Right renal cortex interstitium (tissue), 3 donors: ENCODE data around the gene P3H3. TPM values are rescaled to one million over a fixed set of nuclear protein-coding genes. Genes with fewer than 3 reads are reported as not detected.

Experiments used
- DNase-seq, 3 donors: peaks; one replicate each; pipeline ENCODE4 v3.0.0-alpha.2; 2013; ENCODE audit warnings: low read depth in 3 of 3, low spot score in 2 of 3
- polyA plus RNA-seq, 3 donors: library from polyadenylated mRNA; unstranded; fragments of 120-200 nt; gene quantifications; one replicate each; pipeline ENCODE4 v1.2.1, GENCODE V29; 2013; ENCODE audit not compliant: insufficient read length in 3 of 3

The P3H3 gene
- polyA plus RNA-seq, 3 donors, result 22.8 to 27.5 (median 24.6) TPM

DNA sequence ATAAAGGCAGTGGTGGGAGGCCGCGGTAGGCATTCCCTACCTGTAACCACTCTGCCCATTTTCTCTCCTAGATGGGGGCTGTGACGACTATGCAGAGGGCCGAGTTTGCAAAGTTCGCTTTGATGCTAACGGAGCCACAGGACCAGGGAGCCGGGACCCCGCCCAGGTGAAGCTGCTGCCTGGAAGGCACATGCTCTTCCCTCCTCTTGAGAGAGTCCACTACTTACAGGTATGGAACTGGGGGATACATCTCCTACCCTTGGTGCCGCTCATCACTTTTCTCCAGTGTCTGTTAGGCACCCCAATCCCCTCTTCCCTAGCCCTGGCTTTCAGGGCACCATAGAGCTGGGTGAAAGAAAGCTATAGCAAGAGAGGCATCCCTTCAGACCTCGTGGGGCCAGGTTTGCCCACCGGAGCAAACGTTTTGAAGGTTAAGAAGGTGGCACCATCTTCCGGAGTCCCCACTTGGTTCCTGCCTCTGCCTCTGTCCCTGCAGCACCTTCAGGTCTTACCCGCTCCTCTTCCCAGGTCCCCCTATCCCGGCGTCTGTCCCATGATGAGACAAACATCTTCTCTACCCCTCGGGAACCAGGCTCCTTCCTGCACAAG lies 2.0 kb upstream of the P3H3 start:
- DNase-seq, result no peak

DNA sequence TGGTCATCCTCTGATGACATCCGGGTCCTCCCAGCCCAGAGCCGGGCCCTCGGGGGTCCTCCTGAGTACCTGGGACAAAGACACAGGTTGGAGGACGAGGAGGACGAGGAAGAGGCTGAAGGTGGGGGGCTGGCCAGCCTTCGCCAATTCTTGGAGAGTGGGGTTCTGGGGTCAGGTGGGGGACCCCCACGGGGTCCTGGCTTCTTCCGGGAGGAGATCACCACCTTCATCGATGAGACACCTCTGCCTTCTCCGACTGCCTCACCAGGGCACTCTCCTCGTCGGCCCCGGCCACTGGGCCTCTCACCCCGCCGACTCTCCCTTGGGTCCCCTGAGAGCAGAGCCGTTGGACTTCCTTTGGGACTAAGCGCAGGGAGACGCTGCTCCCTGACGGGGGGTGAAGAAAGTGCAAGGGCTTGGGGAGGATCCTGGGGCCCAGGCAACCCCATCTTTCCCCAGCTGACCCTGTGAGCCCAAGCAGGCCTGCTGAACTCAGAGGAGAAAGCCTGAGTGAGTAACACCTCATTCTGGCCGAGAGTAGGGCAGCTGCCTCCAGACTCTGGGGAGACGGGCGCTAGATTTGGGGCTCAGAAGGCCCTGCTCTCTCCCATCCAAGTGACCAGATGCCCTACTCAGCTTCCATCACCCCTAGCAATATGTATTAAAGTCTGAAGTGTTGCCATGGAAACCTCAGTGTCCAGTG lies 1.3 kb upstream of the P3H3 start:
- DNase-seq, result no peak

DNA sequence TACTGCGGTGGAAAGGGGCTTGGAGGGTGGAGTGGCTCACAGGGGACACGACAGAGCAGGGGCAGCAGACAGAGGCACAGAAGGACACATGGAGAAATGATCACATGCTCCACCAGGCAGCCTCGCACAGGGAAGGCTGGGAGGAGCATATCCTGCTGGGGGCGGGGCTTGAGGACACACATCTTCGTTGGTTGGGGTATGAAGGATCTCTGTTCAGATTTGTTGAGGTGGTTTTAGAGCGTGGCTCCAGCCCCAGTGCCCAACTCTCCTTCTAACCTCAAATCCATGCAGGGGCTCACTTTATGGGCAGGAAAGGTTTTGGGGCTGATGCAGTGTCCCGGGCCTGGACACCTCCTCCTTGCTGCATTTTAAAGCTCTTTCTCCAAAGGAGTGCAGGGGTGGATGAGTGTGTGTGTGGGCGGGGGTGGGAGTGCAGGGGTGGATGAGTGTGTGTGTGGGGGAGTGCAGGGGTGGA lies 733 bp upstream of the P3H3 start:
- DNase-seq, result peak in 1 of 3 donors; percentile 81

DNA sequence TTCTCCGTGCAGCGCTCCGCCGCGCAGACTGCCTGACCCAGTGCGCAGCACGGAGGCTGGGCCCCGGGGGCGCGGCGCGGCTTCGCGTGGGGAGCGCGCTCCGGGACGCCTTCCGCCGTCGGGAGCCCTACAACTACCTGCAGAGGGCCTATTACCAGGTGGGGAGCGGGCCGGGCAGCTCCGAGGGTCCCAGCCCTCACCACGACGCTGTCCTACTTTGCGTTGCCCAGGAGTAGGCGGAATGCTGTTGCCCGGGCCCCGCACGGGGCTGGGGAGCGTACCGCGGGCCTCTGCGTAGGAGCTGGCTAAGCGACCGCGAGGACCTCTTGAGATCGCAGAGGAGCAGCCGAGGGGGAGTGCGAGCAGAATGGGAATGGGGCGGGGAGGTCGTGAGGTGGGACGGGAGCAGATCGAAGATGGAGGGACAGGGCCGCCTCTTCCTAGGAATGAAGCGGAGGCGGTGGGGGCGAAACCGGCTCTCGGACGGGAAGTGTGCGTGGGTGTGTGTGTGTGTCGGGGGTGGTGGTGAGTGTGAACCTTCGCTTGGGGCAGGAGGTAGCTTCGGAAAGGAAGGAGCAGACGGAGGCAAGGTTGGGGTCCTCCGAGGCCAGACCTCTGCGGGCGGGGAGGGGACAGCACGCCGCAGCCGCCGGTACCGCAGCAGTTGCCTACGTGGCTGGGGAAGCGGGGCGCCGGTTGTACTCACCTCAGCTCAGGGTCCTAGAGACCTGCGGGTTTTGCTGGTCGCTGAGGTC lies 751 bp downstream of the P3H3 start:
- DNase-seq, result peak in 1 of 3 donors; percentile 44

DNA sequence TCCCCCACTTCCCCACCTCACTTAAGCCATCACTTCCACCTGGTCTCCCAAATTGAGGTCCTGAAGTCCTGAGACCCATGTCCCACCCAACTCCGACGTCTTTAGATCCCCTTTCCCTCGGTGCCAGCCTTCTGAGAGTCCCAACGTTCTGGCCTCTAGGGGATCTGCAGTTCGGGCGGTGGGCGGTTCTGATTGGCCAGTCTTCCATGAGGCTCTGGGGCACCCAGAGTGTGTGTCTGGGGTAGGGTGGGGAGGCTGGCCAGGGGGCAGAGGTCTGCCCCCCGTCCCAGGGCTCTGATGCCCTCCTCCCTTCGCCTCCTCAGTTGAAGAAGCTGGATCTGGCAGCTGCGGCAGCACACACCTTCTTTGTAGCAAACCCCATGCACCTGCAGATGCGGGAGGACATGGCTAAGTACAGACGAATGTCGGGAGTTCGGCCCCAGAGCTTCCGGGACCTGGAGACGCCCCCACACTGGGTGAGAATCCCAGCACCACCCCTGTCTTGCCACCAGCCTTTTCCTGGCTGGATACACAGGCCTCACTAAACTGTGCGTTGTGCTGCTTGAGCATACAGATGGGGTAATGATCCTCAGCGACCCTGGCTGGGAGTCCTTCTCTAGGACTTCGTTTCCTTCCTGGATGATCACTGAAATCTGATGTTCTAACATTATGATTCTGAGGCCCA lies 1.5 kb downstream of the P3H3 start:
- no peak for DNase-seq

DNA sequence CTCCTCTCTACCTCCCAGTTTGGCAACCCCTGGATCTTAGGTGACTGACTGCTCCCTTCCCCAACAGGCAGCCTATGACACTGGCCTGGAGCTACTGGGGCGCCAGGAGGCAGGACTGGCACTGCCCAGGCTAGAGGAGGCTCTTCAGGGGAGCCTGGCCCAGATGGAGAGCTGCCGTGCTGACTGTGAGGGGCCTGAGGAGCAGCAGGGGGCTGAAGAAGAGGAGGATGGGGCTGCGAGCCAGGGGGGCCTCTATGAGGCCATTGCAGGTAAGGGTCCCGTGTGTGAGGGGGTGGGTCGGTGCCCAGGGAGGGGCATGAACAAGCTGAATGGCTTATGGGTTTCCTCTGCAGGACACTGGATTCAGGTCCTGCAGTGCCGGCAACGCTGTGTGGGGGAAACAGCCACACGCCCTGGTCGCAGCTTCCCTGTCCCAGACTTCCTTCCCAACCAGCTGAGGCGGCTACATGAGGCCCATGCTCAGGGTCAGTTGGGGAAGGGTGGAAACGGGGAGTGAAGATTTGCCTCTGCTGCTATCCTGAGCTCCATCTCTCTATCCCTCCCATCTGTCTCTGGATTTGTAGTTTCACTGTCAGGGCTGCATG lies 2.2 kb downstream of the P3H3 start:
- no peak for DNase-seq

DNA sequence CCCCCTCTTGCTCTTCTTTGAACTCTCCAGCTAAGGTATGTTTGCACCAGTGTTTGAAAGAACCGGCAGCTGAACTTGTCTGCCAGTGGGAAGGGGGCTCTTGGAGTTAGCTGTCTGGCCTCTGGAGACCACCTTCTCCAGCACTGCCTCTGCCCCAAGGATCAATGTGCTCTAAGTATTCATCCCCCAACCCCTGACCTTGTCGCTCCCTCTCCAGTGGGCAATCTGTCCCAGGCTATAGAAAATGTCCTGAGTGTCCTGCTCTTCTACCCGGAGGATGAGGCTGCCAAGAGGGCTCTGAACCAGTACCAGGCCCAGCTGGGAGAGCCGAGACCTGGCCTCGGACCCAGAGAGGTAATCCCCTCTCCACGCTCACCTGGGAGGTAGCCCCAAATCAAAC lies 2.8 kb downstream of the P3H3 start:
- DNase-seq, result no peak

DNA sequence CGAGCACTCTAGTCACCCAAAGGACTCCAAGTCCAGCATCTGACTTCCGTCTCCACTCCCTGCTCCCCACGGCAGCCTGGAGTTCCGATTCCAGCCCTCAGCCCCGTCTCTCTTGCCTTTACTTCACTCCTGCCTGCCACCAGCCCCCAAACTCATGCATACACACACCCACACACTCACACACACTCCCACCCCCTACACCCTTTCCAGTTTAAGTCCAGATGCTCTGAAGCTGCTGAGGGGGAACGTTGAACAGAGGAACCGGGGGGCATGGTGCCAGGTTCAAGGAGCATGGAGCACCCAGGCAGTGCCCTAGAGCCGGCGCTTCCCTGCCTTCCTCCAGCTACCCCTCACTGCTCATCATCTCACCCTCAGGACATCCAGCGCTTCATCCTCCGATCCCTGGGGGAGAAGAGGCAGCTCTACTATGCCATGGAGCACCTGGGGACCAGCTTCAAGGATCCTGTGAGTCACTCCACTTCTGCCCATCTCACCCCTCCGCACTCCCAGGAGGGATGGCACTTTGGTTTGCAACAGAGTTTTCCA lies 3.3 kb downstream of the P3H3 start:
- DNase-seq, result no peak

DNA sequence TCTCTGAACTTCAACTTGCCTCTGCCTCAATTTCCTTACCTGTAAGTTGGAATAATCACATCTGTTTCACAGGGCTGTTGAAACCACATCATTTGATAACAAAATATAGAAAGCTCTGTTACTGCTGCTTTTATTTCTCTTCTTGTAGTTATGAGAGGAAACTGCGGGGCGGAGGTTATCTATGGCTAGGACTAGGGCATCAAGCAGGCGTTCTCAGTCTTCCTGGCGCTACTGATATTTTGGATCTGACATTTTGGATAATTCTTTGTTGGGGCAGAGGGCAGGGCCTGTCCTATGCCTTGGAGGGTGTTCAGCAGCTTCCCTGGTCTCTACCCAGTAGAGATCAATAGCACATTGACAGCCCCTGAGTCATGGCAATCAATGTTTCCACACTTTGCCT lies 3.9 kb downstream of the P3H3 start:
- DNase-seq, result no peak

DNA sequence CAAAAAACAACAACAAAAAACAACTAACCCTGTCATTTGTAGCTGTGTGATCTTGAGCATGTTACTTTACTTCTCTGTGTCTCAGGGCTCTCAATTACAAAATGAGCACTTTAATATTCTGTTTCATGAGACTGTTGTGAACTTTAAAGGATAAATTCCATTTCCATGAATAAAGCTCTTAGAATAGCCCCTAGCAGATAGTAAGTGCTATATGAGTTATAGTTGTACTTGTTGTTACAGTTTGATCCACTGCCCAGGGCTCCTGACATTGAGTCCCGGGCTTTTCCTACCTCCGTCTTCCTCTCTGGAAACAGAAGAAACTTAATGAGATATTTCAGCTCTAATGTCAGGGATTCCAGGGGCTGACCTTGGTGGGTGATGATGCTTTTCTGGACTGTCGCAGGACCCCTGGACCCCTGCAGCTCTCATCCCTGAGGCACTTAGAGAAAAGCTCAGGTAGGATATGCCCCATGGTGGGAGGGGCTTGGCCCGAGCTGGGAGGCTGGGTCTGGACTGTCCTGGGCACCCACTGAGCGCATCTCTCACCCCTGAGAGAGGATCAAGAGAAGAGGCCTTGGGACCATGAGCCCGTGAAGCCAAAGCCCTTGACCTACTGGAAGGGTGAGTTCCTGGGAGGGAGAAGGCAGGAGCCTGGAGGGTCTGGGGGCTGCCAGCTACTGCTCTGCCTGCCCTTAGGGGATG lies 5.1 kb downstream of the P3H3 start:
- no peak for DNase-seq

DNA sequence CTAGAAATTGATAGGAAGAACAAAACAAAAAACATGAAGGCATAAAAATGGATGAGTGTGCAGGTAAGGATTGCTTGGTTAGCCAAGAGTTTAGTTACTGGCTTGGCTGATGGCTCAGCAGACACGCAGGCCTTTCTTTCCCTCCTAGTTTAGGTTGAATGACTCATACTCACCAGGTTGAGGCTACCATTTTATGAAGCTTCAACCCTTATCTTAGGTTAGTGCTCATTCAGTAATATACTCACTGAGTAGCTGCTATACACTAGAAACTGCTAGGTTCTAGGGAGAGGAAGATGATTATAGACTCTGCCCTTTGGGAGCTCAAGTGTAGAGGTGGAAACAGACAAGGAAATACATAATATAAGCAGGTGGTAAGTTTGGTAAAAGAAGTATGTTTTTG lies 6.0 kb downstream of the P3H3 start:
- no peak for DNase-seq

DNA sequence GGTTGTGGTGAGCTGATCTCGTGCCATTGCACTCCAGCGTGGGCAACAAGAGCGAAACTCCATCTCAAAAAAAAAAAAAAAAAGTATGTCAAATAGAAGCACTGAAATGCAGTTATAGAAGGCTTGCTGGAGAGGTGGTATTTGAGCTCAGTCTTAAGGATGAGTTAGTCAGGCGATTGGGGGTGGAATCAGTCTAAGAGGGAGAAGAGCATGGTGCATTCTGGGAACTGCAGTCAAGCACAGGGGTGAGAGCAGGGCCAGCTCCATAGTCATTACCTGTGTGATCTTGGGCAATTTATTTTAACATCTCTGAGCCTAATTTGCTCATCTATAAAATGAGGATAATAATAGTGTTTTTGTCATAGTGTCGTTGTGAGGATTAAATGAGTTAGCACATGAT lies 6.7 kb downstream of the P3H3 start:
- no peak for DNase-seq

DNA sequence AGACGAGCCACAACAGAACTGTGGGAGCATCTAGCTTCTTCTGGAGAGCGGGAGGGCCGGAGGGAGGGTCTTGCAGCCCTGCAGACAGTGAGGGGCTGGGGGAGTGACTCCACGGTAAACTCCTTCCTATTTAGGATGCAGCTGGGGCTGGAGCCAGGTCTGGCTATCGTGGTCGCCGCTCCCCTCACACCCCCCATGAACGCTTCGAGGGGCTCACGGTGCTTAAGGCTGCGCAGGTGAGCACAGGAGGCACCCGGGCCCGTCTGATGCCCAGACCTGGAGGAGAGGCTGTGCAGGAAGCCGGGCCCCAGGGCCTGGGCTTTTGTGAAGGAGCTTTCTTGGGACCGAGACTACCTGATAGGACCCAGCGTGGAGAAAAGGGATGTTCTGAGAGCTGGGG lies 8.6 kb downstream of the P3H3 start:
- DNase-seq, result no peak

DNA sequence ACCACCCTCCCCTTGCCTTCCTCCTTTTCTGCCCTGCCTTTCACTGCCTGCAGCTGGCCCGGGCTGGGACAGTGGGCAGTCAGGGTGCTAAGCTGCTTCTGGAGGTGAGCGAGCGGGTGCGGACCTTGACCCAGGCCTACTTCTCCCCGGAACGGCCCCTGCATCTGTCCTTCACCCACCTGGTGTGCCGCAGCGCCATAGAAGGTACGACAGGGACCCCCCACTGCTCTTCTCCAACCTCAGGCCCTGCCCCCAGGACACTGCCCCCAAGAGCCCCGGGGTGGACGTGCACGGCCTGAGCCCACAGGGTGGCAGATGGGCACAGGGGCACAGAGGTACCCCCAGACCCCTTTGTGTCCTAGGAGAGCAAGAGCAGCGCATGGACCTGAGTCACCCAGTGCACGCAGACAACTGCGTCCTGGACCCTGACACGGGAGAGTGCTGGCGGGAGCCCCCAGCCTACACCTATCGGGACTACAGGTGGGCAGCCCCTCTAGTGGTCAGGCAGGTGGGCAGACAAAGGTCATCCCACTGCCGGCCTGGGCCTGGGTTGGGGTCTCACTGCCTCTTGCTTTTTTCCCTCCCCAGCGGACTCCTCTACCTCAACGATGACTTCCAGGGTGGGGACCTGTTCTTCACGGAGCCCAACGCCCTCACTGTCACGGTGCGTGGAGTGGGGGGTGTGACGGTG lies 9.3 kb downstream of the P3H3 start:
- no peak for DNase-seq

DNA sequence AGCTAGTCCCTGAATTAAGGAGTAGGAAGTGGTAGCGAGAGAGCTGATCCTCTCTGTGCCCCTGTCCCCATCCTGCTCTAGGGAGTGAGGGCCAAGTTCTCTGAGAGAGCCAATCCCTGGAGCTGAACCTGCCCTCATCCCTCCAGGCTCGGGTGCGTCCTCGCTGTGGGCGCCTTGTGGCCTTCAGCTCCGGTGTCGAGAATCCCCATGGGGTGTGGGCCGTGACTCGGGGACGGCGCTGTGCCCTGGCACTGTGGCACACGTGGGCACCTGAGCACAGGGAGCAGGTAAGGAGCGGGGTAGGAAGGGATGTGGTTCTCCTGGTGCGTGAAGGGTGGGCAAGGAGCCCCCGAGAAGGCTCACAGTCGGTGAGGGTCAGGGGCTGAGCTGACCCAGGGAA lies 10.6 kb downstream of the P3H3 start:
- DNase-seq, result no peak

DNA sequence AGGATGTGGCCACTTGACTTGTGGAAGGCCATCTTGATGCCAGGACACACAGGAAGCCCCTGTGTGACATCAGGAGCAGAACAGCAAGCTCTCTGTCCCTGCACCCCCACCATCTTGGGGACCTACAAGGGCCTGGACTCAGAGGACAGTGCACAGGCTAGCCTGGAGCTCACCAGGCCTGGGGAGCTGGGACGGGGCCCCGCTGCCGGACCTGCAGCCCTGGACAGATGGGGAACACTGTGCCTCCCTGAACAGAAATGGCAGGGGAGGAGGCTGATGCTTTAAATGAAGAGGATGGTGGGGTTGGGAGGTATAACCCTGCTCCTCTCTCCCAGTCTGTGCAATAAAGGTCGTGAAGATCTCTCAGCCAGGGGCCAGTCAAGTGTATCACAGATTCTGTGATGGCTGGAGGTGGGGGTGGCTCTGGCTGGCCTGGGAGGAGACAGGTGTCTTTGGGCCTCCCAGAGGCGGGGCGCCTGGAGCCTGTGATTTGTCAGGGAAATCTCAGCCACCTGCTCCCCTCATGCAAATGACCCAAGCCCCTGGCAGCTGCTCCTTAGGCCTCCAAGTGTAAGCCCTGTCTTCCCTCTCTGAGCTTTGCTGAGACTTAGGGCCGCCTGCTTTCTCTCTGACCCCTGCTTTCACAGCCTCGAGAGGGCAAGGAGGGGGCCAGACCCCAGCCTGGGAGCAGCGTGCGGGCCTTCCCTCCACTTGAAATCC lies 11.4 kb downstream of the P3H3 start:
- no peak for DNase-seq

DNA sequence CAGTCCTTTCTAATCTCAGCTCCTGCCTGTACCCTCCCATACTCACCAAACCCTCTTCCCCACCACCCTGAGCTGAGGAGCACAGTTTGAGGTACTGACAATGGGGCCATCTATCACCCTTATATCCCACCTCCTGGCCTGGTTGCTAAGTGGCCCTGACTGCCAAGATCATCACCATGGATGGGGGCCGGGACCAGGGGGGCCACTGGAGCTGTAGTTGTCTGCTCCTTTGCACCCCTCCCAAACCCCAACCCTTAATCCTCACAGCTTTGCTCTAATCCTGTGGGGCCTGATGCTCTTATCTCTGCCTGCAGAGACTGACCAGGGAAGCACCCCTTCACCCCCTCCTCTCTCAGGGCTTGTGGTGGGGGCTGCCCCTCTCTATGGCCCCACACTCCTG lies 12.1 kb downstream of the P3H3 start:
- DNase-seq, result no peak

DNA sequence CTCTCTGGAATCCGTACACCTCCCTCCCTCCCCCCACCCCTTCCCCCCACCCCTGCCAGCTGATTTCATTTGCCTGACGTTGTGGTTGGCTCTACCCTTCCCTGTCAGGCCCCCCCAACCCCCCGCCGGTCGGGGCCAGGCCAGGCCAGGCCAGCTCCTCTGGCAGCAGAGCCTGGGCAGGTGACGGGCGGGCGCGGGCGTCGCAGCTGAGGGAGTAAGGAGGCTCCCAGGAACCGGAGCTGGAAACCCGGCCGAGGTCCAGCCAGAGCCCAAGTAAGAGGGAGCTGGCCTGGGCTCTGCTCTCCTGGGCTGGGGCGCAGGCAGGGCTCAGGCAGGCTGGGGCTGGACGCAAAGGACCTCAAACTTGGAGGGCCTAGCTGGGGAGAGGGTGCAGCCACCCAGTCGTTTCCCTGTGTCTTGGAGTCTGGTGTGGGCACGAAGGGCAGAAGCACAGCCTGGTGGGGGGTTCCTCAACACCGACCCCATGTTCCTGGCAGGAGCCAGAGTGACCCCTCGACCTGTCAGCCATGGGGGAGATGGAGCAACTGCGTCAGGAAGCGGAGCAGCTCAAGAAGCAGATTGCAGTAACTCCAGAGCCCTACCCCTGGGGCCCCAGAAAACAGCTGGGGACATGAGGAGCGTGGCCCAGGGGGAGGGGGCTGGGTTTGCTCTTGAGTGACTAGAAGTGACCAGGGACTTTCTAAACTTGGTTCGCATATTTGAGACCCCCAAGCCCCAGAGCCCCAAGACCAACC lies 12.7 kb downstream of the P3H3 start, which contains the start of gene GNB3:
GNB3 (plus strand) TSS at position 165 of the 755 bp plus-strand sequence; CDS start at position 528, 363 bp downstream.
- DNase-seq, result no peak
